Esophagus squamous epithelium (tissue), 4 donors: ENCODE results near the gene FBXL5.

Experiments used
- CTCF ChIP-seq, 6 experiments: fragments of 450-650 bp in 4 of 6; fragments of 200-600 bp in 2 of 6; sonication (generic) in 2 of 6; IDR thresholded peaks; one replicate each; pipeline ENCODE4 v1.5.1; 2016 to 2019; ENCODE audit warnings: antibody characterized with exemption in 6 of 6, mild to moderate bottlenecking in 4 of 6, moderate library complexity in 4 of 6
- POLR2A ChIP-seq, 4 donors: fragments of 450-650 bp; IDR thresholded peaks; one replicate each; pipeline ENCODE4 v1.6.1; 2017; ENCODE audit warnings: antibody characterized with exemption in 4 of 4, mild to moderate bottlenecking in 4 of 4, moderate library complexity in 3 of 4

- no peak for TF ChIP-seq POLR2A (IDR thresholded peaks at IDR 0.05)
- no peak for TF ChIP-seq CTCF (IDR thresholded peaks at IDR 0.05)
Measured at GRCh38 chr4:15610855-15611254, 44.3 kb downstream of the FBXL5 start.
